Activated CD4-positive, alpha-beta T cell treated with anti-CD3 and anti-CD28 coated beads, Interleukin-2, amount 50 U/mL, for 16 hours (primary cell): ENCODE measurements around the gene SPAG16.

Source experiments
- DNase-seq: peaks from one replicate; pipeline ENCODE4 v3.0.0-alpha.2; 2020

Gene SPAG16

GRCh38 chr2:213284105-213285090 lies at the start of gene SPAG16:
TSS of gene SPAG16 (plus strand) at chr2:213284464.
- DNase-seq, result peak; percentile 97

GRCh38 chr2:213234641-213235040 lies 49.6 kb upstream of the SPAG16 start:
- DNase-seq, result no peak

GRCh38 chr2:213235741-213236140 lies 48.5 kb upstream of the SPAG16 start:
- DNase-seq, result no peak

GRCh38 chr2:213237251-213237650 lies 47.0 kb upstream of the SPAG16 start:
- no peak for DNase-seq

GRCh38 chr2:213237787-213238186 lies 46.5 kb upstream of the SPAG16 start:
- no peak for DNase-seq

GRCh38 chr2:213238753-213239495 lies 45.3 kb upstream of the SPAG16 start:
- no peak for DNase-seq

- no peak for DNase-seq
Observed at GRCh38 chr2:213241817-213242216, 42.4 kb upstream of the SPAG16 start.

GRCh38 chr2:213242653-213243052 lies 41.6 kb upstream of the SPAG16 start:
- DNase-seq, result no peak

GRCh38 chr2:213243189-213244044 lies 40.8 kb upstream of the SPAG16 start:
- no peak for DNase-seq

GRCh38 chr2:213246497-213247281 lies 37.6 kb upstream of the SPAG16 start:
- DNase-seq, result peak; percentile 46

- no peak for DNase-seq
Observed at GRCh38 chr2:213247566-213247965, 36.7 kb upstream of the SPAG16 start.

GRCh38 chr2:213248637-213249036 lies 35.6 kb upstream of the SPAG16 start:
- DNase-seq, result no peak

- no peak for DNase-seq
Observed at GRCh38 chr2:213249502-213249901, 34.8 kb upstream of the SPAG16 start.

- DNase-seq, result peak; percentile 57
Observed at GRCh38 chr2:213251618-213252017, 32.6 kb upstream of the SPAG16 start.

- DNase-seq, result no peak
Observed at GRCh38 chr2:213252206-213252605, 32.1 kb upstream of the SPAG16 start.

- no peak for DNase-seq
Observed at GRCh38 chr2:213253162-213253561, 31.1 kb upstream of the SPAG16 start.

- no peak for DNase-seq
Observed at GRCh38 chr2:213259266-213259665, 25.0 kb upstream of the SPAG16 start.

GRCh38 chr2:213261237-213261636 lies 23.0 kb upstream of the SPAG16 start:
- DNase-seq, result no peak

- no peak for DNase-seq
Observed at GRCh38 chr2:213261715-213262114, 22.5 kb upstream of the SPAG16 start.

- no peak for DNase-seq
Observed at GRCh38 chr2:213265679-213266078, 18.6 kb upstream of the SPAG16 start.

GRCh38 chr2:213266421-213266820 lies 17.8 kb upstream of the SPAG16 start:
- no peak for DNase-seq

GRCh38 chr2:213271947-213272346 lies 12.3 kb upstream of the SPAG16 start:
- no peak for DNase-seq
